Dedifferentiated amniotic fluid mesenchymal stem cell (primary cell): ENCODE results near the gene IQGAP3.

Experiments used
- DNase-seq: peaks from one replicate; pipeline ENCODE4 v3.0.0-alpha.2; 2016; ENCODE audit errors: extremely low spot score

The IQGAP3 gene

GRCh38 chr1:156513185-156513584 lies 59.2 kb downstream of the IQGAP3 start:
- DNase-seq = no peak

- DNase-seq = no peak
Observed at GRCh38 chr1:156511644-156512043, 60.7 kb downstream of the IQGAP3 start.

- no peak for DNase-seq
Observed at GRCh38 chr1:156510709-156511108, 61.7 kb downstream of the IQGAP3 start.

GRCh38 chr1:156509424-156510034 lies 62.8 kb downstream of the IQGAP3 start:
- no peak for DNase-seq

DNA sequence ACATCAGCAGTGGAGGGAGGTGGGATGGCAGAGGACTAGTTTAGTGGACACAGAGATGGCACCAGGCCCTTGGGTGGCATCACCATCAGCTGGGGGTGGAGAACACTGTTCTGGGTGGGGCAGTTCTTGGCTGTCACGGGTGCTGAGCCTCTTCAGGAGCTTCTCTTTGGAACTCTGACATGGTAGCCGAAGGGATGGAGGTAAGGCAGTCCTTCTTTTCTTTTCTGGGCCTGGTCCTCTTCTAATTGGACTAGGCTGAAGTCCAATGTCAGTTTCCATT lies 63.5 kb downstream of the IQGAP3 start:
- DNase-seq = no peak

GRCh38 chr1:156508205-156508954 lies 64.0 kb downstream of the IQGAP3 start:
- DNase-seq = no peak

DNA sequence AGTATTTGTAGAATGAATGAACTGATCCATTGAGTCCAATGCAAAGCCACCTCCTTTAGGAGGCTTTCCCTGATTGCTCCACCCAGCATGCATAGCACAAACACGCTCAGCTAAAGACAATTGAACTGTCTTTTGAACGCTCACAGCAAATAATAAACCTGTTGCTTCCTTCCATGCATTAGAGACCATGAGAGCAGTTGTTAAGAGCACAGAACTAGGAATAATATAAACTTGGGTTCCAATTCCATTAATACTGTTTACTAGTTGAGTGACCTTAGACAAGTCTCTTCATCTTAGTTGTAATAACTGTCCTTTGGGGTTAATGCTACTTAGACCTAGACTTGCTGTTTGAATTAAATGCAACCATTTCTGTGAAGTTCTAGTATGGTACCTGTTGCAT lies 65.9 kb downstream of the IQGAP3 start:
- no peak for DNase-seq

- no peak for DNase-seq
Observed at GRCh38 chr1:156505679-156506298, 66.6 kb downstream of the IQGAP3 start.

- DNase-seq = peak; percentile 96
Observed at GRCh38 chr1:156504821-156505678, 67.3 kb downstream of the IQGAP3 start.

- DNase-seq = no peak
Observed at GRCh38 chr1:156504438-156504813, 67.9 kb downstream of the IQGAP3 start.

GRCh38 chr1:156503698-156504437 lies 68.5 kb downstream of the IQGAP3 start:
- DNase-seq = no peak

GRCh38 chr1:156502894-156503697 lies 69.3 kb downstream of the IQGAP3 start:
- peak; percentile 89 for DNase-seq

GRCh38 chr1:156502391-156502893 lies 69.9 kb downstream of the IQGAP3 start:
- DNase-seq = no peak

DNA sequence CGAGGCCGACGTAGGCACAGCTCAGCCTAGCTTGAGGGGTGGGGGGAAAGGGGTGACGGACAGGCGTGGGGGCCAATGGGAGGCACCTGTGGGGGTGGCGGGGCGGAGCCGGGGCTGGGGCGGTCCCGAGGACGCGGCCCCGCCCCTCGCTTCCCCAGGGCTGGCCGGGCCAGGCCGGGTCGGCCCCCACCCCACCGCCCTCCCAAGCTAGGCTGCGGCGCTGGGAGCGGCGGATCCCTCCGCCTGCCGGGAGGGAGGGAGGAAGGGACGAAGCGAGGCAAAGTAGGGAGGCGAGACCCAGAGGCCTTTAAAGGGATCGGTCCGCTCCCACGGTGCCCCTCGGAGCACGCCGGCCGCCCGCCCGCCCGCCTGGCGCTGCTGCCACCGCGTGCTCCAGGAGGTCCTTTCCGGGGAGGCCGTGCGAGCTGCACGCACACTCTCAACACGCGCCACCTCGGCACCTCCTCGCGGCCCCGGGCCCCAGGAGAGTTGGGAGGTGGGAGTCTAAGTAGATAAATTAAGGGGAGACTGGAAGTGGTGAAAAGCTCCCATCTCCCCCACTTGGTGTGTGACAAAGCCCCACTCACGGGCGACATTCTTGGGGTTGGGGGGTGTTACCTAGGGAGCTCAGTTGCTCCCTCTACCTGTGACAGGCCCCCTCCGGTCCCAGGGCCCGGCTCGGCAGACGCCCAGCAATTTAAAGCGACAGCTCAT lies 71.4 kb downstream of the IQGAP3 start:
- peak; percentile 94 for DNase-seq

GRCh38 chr1:156500543-156500792 lies 71.9 kb downstream of the IQGAP3 start, which contains the start of gene MEF2D:
TSS of gene MEF2D (minus strand) at chr1:156500775. CDS start at chr1:156483292, 17,483 bp downstream.
- no peak for DNase-seq

GRCh38 chr1:156499842-156500542 lies 72.4 kb downstream of the IQGAP3 start:
- DNase-seq = no peak

- DNase-seq = no peak
Observed at GRCh38 chr1:156499194-156499841, 73.0 kb downstream of the IQGAP3 start.

DNA sequence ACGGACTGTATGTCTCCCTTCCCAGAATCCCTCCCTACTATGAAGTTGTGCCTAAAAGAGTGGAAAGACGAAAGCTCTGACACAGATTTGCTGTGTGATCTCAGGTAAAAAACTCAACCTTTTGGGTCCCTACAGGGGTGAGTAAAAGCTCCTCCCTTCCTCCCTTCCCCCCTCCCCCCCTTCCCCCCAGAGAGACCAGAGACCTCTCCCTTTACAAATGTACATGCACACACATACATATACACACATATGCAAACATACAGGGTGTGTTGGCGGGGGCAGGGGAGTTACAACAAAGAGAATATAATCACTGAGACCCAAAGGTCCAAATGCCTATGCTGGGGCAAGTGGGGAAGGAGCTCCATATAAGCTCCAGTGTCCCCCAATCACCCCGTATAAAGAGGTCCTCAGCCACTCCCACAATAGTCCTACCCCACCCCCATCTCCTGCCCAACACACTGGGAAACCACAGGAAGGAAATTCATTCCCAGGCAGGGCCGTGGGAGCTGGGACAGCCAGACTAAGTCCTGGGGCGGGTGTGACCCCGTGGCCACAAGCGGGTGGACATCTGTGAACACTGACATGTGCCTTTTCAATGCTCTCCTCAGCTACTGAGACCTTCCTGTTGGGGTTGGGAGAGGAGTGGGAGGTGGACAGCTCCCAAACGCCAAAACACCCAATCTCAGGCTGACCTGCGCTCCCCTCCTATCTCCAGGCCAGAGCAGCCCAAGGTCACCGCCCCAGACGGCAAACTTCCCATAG lies 73.8 kb downstream of the IQGAP3 start:
- no peak for DNase-seq
